BJ (cell line): Measurements from ENCODE around the gene TMEM154. TPM values are rescaled to one million over a fixed set of nuclear protein-coding genes. Genes with fewer than 3 reads are reported as not detected.

Source experiments
- CTCF ChIA-PET: fragments of 350-600 bp; formaldehyde crosslinking; extraction: SDS; loops from one replicate; lab custom pipeline; 2021; ENCODE audit warnings: antibody characterized with exemption, inconsistent platforms; lab: Yijun Ruan, JAX
- POLR2A ChIA-PET: fragments of 300-600 bp; sonication (Branson Sonifier 250); formaldehyde crosslinking; extraction: SDS; loops from one replicate; lab custom pipeline; 2021; ENCODE audit warnings: antibody characterized with exemption; lab: Charles Lee
- DNase-seq: peaks from one replicate; pipeline ENCODE4 v3.0.0-alpha.2; 2011; ENCODE audit warnings: low read depth
- H3K27me3 ChIP-seq: 2 replicates; pipeline ENCODE4 v1.6.0; 2011; ENCODE audit warnings: low read length; ENCODE audit not compliant: control insufficient read depth, insufficient read depth
- H3K36me3 ChIP-seq: 2 replicates; pipeline ENCODE4 v1.5.1; 2011; ENCODE audit warnings: low read length; ENCODE audit not compliant: control insufficient read depth, insufficient read depth
- H3K4me3 ChIP-seq: 2 replicates; pipeline ENCODE4 v1.5.1; 2011; ENCODE audit warnings: low read depth, mild to moderate bottlenecking, control low read depth, low read length
- polyA plus RNA-seq: library from polyadenylated mRNA; depleted of rRNA; stranded (reverse); fragments of >200 nt; gene quantifications from 2 replicates; pipeline ENCODE4 v1.2.3, GENCODE V29; 2011
- TF ChIP-seq, protein P1 (sequence below): IDR thresholded peaks from 2 replicates; pipeline ENCODE4 v1.5.1; 2011; ENCODE audit warnings: low read depth, mild to moderate bottlenecking, control low read depth, inconsistent platforms, low read length, moderate library complexity; ENCODE audit not compliant: insufficient read depth

The TMEM154 gene
- polyA plus RNA-seq, 1 experiment, result 1.1 TPM

GRCh38 chr4:152723236-152723635, 43.4 kb upstream of the TMEM154 start:
- CTCF ChIA-PET, result interaction anchor here (1.7 kb wide), 1 partner anchor 222 kb away, joined by 4 read pairs; no protein-coding TSS in a partner anchor
- peaks cover 7% of the 10 kb centered on the region for H3K27me3 ChIP-seq
- TF ChIP-seq, protein P1, sequence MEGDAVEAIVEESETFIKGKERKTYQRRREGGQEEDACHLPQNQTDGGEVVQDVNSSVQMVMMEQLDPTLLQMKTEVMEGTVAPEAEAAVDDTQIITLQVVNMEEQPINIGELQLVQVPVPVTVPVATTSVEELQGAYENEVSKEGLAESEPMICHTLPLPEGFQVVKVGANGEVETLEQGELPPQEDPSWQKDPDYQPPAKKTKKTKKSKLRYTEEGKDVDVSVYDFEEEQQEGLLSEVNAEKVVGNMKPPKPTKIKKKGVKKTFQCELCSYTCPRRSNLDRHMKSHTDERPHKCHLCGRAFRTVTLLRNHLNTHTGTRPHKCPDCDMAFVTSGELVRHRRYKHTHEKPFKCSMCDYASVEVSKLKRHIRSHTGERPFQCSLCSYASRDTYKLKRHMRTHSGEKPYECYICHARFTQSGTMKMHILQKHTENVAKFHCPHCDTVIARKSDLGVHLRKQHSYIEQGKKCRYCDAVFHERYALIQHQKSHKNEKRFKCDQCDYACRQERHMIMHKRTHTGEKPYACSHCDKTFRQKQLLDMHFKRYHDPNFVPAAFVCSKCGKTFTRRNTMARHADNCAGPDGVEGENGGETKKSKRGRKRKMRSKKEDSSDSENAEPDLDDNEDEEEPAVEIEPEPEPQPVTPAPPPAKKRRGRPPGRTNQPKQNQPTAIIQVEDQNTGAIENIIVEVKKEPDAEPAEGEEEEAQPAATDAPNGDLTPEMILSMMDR, result no peak
- H3K4me3 ChIP-seq, result no peak overlapping the region
- no peaks in the 10 kb centered on the region for H3K36me3 ChIP-seq
- POLR2A ChIA-PET, result no interaction called here
- DNase-seq, result no peak

DNA sequence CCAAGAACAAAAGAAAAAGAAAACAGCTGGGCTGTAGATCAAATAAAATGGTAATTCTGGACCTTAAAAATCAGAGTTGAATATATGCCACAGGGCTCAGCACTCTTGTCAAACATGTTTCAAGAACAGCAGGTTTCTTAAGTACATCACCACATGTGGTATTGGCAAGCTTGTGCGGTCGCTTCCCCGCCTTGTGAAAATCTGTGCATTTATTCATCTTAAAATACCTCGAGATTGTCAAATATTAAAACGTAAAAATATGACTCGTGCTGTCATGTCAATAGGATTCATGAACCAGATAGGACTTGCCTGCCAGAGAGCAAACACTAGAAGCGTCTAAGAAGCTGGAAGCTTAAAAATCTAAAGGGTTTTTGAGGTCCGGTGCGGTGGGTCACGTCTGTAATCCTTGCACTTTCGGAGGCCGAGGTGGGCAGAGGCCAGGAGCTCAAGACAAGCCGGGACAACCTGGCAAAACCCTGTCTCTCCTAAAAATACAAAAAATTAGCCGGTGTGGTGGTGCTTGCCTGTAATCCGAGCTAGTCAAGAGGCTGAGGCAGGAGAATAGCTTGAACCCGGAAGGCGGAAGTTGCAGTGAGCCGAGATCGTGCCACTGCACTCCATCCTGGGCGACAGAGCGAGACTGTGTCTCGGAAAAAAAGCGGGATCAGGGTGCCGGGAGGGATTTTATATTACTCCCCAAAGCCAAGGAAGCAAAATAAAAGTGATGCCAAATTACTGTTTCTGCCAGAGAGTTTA, 40.2 kb upstream of the TMEM154 start:
- DNase-seq, result no peak
- TF ChIP-seq, protein P1, result no peak
- peaks cover 4% of the 10 kb centered on the region for H3K27me3 ChIP-seq
- ChIA-PET CTCF (no interaction called here), POLR2A (no interaction called here)
- no peak overlapping the region for H3K4me3 ChIP-seq
- no peaks in the 10 kb centered on the region for H3K36me3 ChIP-seq

DNA sequence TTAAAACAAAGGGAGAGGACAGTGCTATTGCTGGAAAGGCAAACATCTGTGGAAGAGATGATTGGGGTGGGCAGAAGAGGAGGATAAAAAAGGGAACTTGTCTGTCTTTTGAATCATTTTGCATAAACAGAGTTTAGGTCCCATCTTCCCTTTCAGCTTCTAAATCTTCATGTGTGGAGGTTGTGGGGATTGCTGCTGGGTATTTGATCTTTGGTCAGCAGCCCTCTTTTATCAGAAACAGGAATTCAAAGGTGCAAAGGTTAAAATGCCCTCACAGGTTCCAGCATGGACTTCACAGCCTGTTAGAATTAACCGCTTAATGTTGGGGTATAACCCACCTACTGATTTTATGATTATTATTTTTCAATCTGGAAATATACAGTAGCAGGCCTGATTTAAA, 39.5 kb upstream of the TMEM154 start:
- ChIA-PET POLR2A (no interaction called here), CTCF (interaction anchor here (1.2 kb wide), 1 partner anchor 16 kb away, joined by 5 read pairs; no protein-coding TSS in a partner anchor)
- TF ChIP-seq, protein P1, result no peak
- Histone ChIP-seq H3K27me3 (peaks cover 4% of the 10 kb centered on the region), H3K36me3 (no peaks in the 10 kb centered on the region), H3K4me3 (no peak overlapping the region)
- DNase-seq, result no peak

- TF ChIP-seq, protein P1, result no peak
- ChIA-PET CTCF (no interaction called here), POLR2A (no interaction called here)
- DNase-seq, result no peak
- H3K4me3 ChIP-seq, result no peak overlapping the region
- no peaks in the 10 kb centered on the region for H3K36me3 ChIP-seq
- peaks cover 2% of the 10 kb centered on the region for H3K27me3 ChIP-seq
Measured at GRCh38 chr4:152715076-152715475, 35.3 kb upstream of the TMEM154 start.

GRCh38 chr4:152713951-152714705, 34.3 kb upstream of the TMEM154 start:
- Histone ChIP-seq H3K36me3 (no peaks in the 10 kb centered on the region), H3K27me3 (peaks cover 2% of the 10 kb centered on the region), H3K4me3 (no peak overlapping the region)
- TF ChIP-seq, protein P1, result no peak
- DNase-seq, result no peak
- ChIA-PET CTCF (no interaction called here), POLR2A (no interaction called here)
